HG03039 (cell line): ENCODE data around the gene RAB3B.

Experiments used
- ATAC-seq: cut with Tn5 transposase; IDR thresholded peaks from one replicate; pipeline ENCODE4 v1.9.1; 2021; ENCODE audit warnings: mild to moderate bottlenecking, moderate library complexity; ENCODE audit not compliant: unreplicated experiment

RAB3B gene

DNA sequence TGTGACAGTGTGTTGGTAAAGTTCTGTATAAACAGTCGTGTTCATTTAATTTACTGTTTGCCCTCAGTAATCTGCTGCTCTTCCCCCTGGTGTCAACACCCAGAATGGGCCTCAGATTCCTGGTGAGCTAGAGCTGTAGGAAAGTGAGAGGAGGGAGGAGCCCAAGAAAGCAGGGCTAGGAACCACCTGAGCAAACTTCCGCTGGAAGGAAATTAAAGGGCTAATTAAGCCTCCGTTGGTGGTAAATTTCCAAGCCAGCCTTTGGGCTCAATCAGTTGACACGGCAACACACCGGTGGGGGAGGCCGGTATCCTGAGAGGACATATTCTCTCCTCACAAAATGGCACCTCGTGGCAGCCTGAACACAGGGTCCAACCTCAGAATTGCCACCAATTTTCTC is 32.9 kb downstream of the RAB3B start:
- no peak for ATAC-seq

DNA sequence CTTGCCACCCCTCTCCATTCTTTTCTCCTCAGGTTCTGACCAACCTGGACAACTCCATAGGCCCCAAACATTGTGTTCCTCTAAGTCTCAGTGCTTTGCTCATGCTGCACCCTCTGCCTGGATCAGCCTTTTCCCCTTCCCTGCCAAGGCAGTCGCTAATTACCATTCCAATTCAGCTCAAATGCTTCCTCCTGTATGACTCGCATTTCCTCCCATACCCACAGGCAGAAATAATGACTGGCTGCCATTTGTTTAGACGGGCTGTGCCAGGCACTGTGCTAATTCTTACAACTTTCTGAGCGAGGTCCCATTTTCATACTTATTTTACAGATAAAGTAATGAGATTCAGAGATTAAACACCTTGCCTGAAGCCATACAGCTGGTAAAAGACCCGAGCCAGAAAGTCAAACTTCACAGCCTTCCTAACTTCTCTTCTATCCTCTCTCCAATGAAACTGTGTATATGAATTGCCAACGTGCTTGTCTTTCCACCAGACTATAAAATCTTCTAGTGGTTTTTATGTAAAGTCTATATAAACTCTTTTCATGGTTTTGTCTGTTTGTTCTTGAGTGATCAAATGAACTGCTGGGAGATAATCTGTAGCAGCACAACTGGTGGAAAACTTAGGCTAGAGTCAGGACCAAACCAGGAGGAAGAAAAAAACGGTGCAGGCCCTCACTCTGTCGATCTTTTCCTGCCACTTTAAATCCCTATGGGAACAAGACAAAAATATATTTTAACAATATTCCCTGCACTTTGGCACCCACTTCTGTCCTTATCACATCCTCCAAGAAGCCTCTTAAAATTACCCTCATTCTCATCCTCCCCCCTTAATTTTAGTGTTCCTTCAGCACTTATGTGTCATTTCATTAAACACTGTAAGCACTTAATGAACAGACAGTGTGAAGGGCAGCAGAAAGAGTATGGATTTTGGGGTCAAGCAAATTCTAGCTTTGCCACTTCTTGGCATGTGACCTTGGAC is 33.7 kb downstream of the RAB3B start:
- no peak for ATAC-seq

DNA sequence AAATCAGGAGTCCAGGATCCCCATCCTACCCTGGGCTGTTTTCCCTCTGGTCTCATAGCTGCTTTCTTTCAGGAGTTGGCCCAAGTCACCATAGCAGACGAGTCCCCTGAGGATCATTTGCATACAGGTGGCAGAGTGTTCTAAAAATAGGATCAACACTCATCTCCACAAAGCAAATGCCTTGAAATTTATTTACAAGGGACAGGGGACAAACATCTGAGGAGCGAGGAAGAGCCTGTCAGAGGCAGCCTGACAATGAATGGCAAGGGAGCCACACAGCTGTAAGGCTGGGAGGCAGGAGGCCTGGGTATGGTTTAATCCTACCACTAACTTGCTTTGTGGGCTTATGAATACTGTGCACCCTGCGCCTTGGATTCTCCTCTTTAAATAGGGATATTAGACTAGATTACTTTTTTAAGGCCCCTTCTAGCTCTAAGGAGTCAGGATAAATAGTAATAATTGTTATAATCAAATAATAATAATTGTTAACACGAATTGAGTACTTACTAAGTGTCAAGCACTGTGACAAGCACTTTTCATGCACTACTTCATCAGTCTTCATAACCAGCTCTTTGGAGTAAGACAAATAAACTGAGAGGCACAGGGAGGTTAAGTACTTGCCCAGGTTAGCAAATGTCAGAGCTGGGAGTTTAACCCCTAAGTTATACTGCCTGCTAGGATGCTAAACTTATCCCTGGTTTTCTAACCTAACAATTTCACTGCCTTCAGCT is 34.5 kb downstream of the RAB3B start:
- ATAC-seq: no peak

- ATAC-seq: no peak
Observed at GRCh38 chr1:51954783-51955182, 35.7 kb downstream of the RAB3B start.

GRCh38 chr1:51953079-51953478 is 37.4 kb downstream of the RAB3B start:
- no peak for ATAC-seq

DNA sequence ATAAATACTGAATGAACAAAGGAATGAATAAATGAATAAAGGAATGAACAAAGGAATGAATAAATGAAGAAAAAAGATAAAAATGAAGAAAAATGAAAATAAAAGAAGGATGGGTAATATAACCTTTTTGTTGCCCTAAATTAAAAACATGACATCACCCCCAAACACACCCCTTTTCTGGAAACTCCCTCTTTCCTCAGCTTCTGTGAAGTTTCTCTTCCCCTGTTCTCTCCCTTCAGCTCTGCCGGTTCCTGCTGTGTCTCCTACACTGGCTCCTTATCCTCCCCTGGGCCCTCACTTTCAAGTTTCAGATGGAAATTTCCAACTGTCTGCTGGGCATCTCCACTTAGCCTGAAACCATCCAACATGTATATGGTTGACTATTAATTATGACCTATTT is 37.9 kb downstream of the RAB3B start:
- ATAC-seq: no peak

DNA sequence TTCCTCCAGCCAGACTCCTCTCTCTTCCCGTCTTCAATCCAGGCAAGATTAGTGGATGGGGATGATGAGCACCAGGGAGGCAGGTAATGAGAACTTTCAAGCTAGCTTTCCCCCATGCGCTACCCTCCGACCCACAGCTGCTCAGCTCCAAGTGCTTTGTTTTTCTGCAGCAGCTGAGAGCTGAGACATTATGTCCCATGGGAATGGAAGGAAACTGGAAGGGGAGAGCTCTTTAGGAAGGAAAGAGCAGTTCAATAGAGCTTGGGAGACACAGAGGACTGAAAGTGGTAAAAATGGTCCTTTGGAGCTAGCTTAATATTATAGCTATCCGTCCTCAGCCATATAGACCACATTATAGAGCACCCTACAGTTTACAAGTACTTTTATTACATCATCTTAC is 39.8 kb downstream of the RAB3B start:
- no peak for ATAC-seq

- no peak for ATAC-seq
Observed at GRCh38 chr1:51949014-51949702, 41.3 kb downstream of the RAB3B start.

DNA sequence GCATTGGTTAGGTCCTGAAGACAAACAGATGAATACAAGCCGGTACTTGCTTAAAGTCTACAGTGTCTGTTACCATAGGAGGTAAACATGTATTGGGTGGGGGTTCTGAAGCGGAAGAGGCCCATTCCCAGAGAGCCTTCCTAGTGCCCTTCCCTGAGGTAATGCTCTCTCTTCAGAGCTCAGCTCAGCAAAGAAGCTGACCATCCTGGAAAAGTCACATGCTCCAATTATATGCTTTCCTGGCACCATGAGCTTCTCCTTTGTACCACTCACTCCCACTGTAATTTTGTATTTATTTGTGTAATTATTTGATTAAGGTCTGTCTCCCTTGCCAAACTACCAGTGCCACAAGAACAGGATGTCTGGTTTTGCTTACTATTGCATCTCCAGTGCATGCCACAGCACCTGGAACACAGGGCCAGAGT is 42.0 kb downstream of the RAB3B start:
- ATAC-seq: no peak

- no peak for ATAC-seq
Observed at GRCh38 chr1:51946300-51946699, 44.2 kb downstream of the RAB3B start.

DNA sequence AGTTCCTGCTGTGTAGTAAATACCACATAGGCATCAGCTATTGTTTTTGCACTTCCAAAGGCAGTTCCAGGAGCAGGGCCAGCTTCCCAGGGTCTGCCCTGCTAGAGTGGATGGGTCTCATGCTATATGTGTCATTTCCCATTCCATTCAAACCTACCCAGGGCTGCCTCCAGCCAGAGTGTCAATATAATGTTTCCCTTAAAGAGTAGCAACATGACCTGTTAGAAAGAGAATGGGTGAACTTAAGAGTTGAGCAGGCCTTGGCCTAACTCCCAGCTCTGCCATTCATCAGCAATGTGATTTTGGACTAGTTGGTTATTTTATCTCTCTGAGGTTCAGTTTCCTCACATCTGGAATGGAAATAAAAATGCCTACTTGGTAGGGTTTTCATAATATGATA is 44.9 kb downstream of the RAB3B start:
- ATAC-seq: no peak

GRCh38 chr1:51942281-51942680 is 48.2 kb downstream of the RAB3B start:
- ATAC-seq: no peak

- ATAC-seq: no peak
Observed at GRCh38 chr1:51941528-51941927, 49.0 kb downstream of the RAB3B start.

GRCh38 chr1:51937112-51937511 is 53.4 kb downstream of the RAB3B start:
- ATAC-seq: no peak

DNA sequence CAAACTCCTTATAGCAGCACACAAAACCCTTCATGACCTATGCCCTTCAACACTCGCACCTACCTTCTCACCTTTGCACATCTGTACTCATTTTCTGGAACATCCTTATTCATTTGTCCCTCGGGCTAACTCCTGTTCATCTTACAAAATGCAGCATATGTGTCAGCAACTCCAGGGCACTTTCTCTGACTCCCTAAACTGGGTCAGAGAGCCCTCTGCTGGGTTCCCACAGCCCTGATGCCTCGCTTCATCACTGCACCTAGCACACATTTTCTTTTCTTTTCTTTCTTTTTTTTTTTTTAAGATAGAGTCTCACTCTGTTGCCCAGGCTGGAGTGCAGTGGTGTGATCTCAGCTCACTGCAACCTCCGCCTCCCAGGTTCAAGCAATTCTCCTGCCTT is 54.0 kb downstream of the RAB3B start:
- ATAC-seq: no peak

GRCh38 chr1:51933344-51933743 is 57.2 kb downstream of the RAB3B start:
- no peak for ATAC-seq

DNA sequence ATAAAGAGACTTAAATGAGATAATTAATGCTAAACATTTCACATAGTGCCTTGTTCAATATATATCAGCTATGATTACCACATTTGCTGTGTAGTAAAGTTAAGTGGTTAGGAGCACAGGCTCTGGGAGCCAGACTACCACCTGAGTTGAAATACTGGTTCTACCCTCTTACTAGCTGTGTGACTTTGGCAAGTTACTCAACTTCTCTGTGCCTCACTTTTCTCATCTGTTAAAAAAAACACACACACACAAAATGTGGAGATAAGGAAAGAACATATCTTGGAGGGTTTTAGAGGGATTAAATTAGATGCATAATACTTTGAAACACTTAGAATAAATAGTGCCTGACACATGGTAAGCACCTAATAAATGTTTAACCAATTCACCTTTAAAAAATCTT is 60.2 kb downstream of the RAB3B start:
- ATAC-seq: no peak

DNA sequence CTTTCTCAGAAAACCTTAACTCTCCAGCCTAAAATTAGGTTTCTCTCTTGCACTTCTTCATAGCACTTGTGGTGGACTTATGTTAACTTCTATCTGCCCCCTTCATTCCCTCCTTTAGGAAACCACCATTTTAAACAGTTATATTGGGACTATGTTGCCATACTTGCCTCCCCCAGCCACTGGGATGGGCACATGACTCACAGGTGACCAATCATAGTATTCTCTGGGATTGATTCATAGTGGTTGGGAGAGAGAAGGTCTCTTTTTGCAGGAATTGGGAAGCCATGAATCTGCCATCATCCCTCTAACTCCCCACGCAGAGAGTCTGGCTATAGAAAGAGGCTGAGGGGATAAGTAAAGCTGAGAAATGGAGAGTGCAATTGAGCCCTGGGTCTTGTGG is 61.6 kb downstream of the RAB3B start:
- no peak for ATAC-seq

DNA sequence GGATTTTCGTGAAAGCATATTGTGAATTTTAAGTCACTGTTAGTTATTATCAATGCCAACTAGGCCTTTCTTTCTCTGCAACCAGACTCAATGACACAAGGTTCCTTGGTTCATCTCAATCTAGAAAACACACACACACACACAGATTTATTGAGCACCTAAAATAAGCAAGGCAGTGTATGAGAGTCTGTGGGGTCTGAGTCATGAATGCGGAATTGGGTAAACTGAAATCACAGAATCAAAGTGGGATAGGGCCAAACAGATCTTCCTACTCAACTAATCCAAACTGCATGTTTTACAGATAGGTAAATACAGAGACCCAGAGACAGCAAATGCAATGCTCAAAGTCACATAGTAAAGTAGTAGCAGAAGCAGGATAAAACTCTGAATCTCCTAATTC is 63.5 kb downstream of the RAB3B start:
- no peak for ATAC-seq

DNA sequence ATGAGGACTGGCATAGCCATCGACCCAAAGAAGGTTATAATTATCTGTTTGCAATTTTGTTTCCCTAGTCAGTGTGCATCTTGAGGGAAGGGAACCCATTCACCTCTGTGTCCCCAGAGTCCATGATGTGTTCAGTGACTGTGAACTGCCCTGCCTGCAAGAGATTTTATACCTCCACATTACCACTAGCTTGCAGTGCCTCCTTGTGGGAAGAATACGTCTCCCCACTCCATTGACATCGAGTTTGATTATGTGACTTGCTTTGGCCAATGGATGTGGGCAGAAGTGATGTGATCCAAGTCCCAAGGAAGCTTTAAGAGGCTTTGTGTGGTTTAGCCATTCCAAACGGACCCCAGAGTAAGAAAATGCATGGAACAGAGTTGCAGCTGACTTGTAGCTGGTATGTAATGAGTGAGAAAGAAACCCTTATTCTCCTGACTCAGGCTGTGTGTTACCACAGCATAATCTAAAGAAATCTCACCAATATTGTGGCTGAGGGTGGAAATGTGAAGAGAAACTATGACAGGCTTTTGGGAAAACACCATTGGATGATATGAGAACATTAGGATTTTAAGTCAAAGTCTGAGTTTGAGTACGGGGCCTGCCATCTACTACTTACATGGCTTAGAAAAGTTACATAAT is 64.2 kb downstream of the RAB3B start:
- ATAC-seq: no peak

GRCh38 chr1:51924455-51924854 is 66.0 kb downstream of the RAB3B start:
- no peak for ATAC-seq
